A549 (cell line): ENCODE data around the gene HS3ST5. TPM values are rescaled to one million over a fixed set of nuclear protein-coding genes. Genes with fewer than 3 reads are reported as not detected.

Source experiments
- ATAC-seq, 2 experiments: fragments of 200-7000 bp in 1 of 2; fragments of >200 bp in 1 of 2; cut with Nextera tagmentation in 1 of 2; cut with Tn5 transposase in 1 of 2; 3 replicates each; pipeline versions ENCODE4 v1.8.0 to v1.9.1; 2018 to 2020; ENCODE audit warnings: mild to moderate bottlenecking in 1 of 2, moderate library complexity in 1 of 2
- CTCF ChIA-PET: fragments of 300-600 bp; sonication (Branson Sonifier 250); formaldehyde crosslinking; extraction: SDS; loops from one replicate; lab custom pipeline; 2021; ENCODE audit warnings: antibody characterized with exemption, inconsistent platforms; lab: Yijun Ruan, JAX
- POLR2A ChIA-PET: fragments of 350-600 bp; formaldehyde crosslinking; extraction: SDS; loops from one replicate; lab custom pipeline; 2021; ENCODE audit warnings: antibody characterized with exemption, inconsistent platforms; lab: Yijun Ruan, JAX
- DNase-seq, 2 experiments: peaks; one replicate each; pipeline versions ENCODE4 v3.0.0 to v3.0.0-alpha.2; 2011 to 2016; ENCODE audit warnings: low read depth in 1 of 2, low spot score in 1 of 2
- FAIRE-seq: peaks from 2 replicates; lab custom pipeline; 2011; peaks lifted over from hg19 to GRCh38; lab: Jason Lieb, UNC
- H3K27ac ChIP-seq, 2 experiments: fragments of >200 bp; sonication (Bioruptor Twin); formaldehyde crosslinking; 3 replicates each; pipeline ENCODE4 v1.5.1; 2016 to 2017
- H3K4me1 ChIP-seq: fragments of >200 bp; sonication (Bioruptor Twin); formaldehyde crosslinking; 3 replicates; pipeline ENCODE4 v1.6.1; 2016
- H3K4me2 ChIP-seq: fragments of >200 bp; sonication (Bioruptor Twin); formaldehyde crosslinking; 3 replicates; pipeline ENCODE4 v1.6.1; 2016
- H3K4me3 ChIP-seq: fragments of >200 bp; sonication (Bioruptor Twin); formaldehyde crosslinking; 3 replicates; pipeline ENCODE4 v1.5.1; 2016
- H3K9me3 ChIP-seq: fragments of >200 bp; sonication (Bioruptor Twin); formaldehyde crosslinking; 3 replicates; pipeline ENCODE4 v1.6.1; 2016
- BCL3 ChIP-seq: fragments of >200 bp; sonication (Bioruptor Twin); formaldehyde crosslinking; IDR thresholded peaks from 3 replicates; pipeline ENCODE4 v1.6.1; 2016
- CBX2 ChIP-seq: fragments of 200-600 bp; sonication (generic); IDR thresholded peaks from 2 replicates; pipeline ENCODE4 v1.6.1; 2016; ENCODE audit warnings: low read depth, mild to moderate bottlenecking, borderline replicate concordance
- CBX8 ChIP-seq: fragments of 200-600 bp; sonication (generic); IDR thresholded peaks from 2 replicates; pipeline ENCODE4 v1.6.1; 2016
- CEBPB ChIP-seq, 2 experiments: fragments of >200 bp in 1 of 2; sonication (Bioruptor Twin) in 1 of 2; formaldehyde crosslinking in 1 of 2; IDR thresholded peaks; 2 replicates each; pipeline ENCODE4 v1.6.1; 2012 to 2016
- CHD2 ChIP-seq: fragments of 150-350 bp; IDR thresholded peaks from 2 replicates; pipeline ENCODE4 v1.6.1; 2014; ENCODE audit warnings: low read length; ENCODE audit not compliant: partially characterized antibody
- CTCF ChIP-seq: fragments of >200 bp; sonication (Bioruptor Twin); formaldehyde crosslinking; IDR thresholded peaks from 3 replicates; pipeline ENCODE4 v1.5.1; 2016
- EHMT2 ChIP-seq: fragments of 200-600 bp; sonication (generic); IDR thresholded peaks from 2 replicates; pipeline ENCODE4 v1.6.1; 2016; ENCODE audit warnings: antibody characterized with exemption, low read depth, mild to moderate bottlenecking, moderate library complexity
- ELK1 ChIP-seq: fragments of 150-350 bp; IDR thresholded peaks from 2 replicates; pipeline ENCODE4 v1.6.1; 2014; ENCODE audit warnings: low read depth, mild to moderate bottlenecking, low read length
- ESRRA ChIP-seq: fragments of 150-350 bp; IDR thresholded peaks from 2 replicates; pipeline ENCODE4 v1.6.1; 2014; ENCODE audit warnings: mild to moderate bottlenecking, low read length, borderline replicate concordance
- FOSB ChIP-seq: fragments of 250-450 bp; sonication (Bioruptor Pico); IDR thresholded peaks from 2 replicates; pipeline ENCODE4 v1.5.0; 2020; ENCODE audit warnings: mild to moderate bottlenecking, moderate library complexity
- HDAC2 ChIP-seq: fragments of 200-600 bp; sonication (generic); IDR thresholded peaks from 2 replicates; pipeline ENCODE4 v1.6.1; 2016
- HEYL ChIP-seq: fragments of 250-450 bp; sonication (Bioruptor Pico); IDR thresholded peaks from 2 replicates; pipeline ENCODE4 v1.8.0; 2021; ENCODE audit warnings: mild to moderate bottlenecking, moderate library complexity
- HOXA7 ChIP-seq: fragments of 250-450 bp; sonication (Bioruptor Pico); IDR thresholded peaks from 2 replicates; pipeline ENCODE4 v1.5.0; 2020; ENCODE audit warnings: mild to moderate bottlenecking, moderate library complexity
- KDM5A ChIP-seq: fragments of 200-600 bp; sonication (generic); IDR thresholded peaks from 2 replicates; pipeline ENCODE4 v1.6.1; 2016; ENCODE audit warnings: antibody characterized with exemption, mild to moderate bottlenecking
- NPAS2 ChIP-seq: fragments of 250-450 bp; sonication (Bioruptor Pico); IDR thresholded peaks from 2 replicates; pipeline ENCODE4 v1.8.0; 2022; ENCODE audit warnings: mild to moderate bottlenecking, moderate library complexity, borderline replicate concordance
- USF2 ChIP-seq: fragments of 450-650 bp; IDR thresholded peaks from 2 replicates; pipeline ENCODE4 v1.6.1; 2014; ENCODE audit warnings: antibody characterized with exemption
- ZNF302 ChIP-seq: fragments of 250-450 bp; sonication (Bioruptor Pico); IDR thresholded peaks from 2 replicates; pipeline ENCODE4 v1.9.0; 2021; ENCODE audit warnings: inconsistent platforms, mild to moderate bottlenecking, moderate library complexity
- WGBS: methylation state at CpG from one replicate; pipeline ENCODE4 v1.1.6; 2017; ENCODE audit errors: missing lambda C conversion rate; 5-methylcytosine and 5-hydroxymethylcytosine counted together
- polyA plus RNA-seq, 4 experiments: library from polyadenylated mRNA; depleted of rRNA in 3 of 4; stranded (reverse); fragments of >200 nt; fragmentation: RNase III in 1 of 4; extraction: RNeasy Plus Mini Kit Qiagen cat#74134 plus additional on column Dnase treatment in 1 of 4; gene quantifications; 2 replicates in 3 of 4; 3 replicates in 1 of 4; pipeline ENCODE4 v1.2.3, GENCODE V29; 2011 to 2017

HS3ST5 gene
- polyA plus RNA-seq, 2 of the 4 experiments (the other 2 are of a cell fraction): not detected

DNA sequence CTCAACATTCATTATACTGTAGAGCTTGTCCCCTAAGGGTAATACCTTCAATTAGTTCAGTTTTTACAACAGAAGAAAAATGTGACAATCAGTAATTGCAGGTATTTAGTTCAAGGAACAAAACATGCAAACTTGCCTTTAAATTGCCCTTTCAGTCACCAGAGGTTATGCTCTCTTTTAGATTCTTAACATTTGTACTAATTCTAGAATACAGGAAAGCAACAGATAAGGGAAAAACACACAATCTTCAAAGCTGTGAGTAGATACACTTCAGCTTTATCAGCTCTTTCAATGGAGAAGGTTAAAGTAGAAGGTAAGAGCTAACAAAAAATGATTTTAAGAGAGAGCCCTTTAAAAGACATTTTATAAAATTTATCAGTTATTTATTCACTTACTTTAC is 173.1 kb downstream of the HS3ST5 start:
- no peak for TF ChIP-seq CTCF
- no peak for TF ChIP-seq KDM5A
- no peak for TF ChIP-seq NPAS2 (CRISPR knock-in tag)
- TF ChIP-seq CBX8: no peak
- DNase-seq (no peak), ATAC-seq (no peak), FAIRE-seq (no peak)
- H3K4me3 ChIP-seq: no peak overlapping the region
- no peaks in the 10 kb centered on the region for H3K9me3 ChIP-seq
- CTCF ChIA-PET: interaction anchor here (1.3 kb wide), 1 partner anchor 26 kb away, joined by 3 read pairs; no protein-coding TSS in a partner anchor
- POLR2A ChIA-PET: no interaction called here
- no peak overlapping the region for H3K27ac ChIP-seq
- H3K4me1 ChIP-seq: no peaks in the 10 kb centered on the region
- H3K4me2 ChIP-seq: no peak overlapping the region

DNA sequence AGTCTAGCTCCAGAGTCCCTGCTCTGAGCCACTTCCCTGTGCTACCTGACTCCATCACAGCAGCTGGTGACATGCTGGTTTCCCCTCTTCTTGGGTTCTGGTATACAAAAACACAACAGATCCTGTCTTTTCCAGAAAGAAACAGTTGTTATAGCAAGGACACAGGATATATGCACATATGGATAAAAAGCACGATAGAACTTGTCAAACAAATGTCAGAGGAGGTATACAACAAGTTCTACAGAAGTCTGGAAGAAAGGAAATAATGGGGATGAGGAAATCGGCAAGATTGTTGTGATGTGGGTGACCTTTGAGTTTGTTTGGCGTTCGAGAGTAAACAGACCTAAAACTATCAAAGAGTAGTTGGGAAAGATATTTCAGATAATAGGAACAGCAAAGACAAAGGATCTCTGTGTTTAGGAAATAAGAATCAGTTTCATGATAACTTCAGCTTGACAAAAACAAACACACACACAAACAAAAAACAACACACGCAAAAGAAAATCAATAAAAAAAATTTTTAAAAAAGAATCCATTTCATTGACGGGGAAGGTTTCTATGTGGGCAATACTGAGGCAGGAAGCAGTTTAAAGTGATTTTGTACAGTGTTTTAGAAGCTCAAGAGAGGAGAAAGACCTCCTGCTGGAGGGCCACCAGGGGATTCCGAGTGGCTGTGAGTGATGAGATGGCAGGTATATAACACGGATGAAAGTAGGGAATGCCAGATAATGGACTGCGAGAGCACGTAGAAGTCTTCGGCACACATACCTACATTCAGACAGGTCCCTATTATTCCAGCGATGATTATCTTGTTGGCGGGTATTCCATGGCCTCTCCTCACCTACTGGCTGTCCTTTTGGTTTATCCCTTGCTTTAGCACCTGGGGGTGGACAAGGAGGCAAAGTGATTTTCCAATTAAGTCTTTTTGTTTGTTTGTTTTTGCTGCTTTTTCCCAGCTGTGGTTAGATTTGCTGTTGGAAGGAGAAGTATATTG is 174.9 kb downstream of the HS3ST5 start:
- no peak overlapping the region for H3K4me2 ChIP-seq
- FAIRE-seq (no peak), DNase-seq (no peak), ATAC-seq (no peak)
- no peak overlapping the region for H3K27ac ChIP-seq
- POLR2A ChIA-PET: no interaction called here
- no peak overlapping the region for H3K4me3 ChIP-seq
- WGBS: 36% methylated on average over 13 of the region's 13 CpGs
- no peak for TF ChIP-seq USF2
- TF ChIP-seq BCL3: no peak
- no peak for TF ChIP-seq HDAC2
- no peak for TF ChIP-seq ESRRA
- no peak for TF ChIP-seq CHD2
- no peaks in the 10 kb centered on the region for H3K9me3 ChIP-seq
- no peaks in the 10 kb centered on the region for H3K4me1 ChIP-seq
- CTCF ChIA-PET: interaction anchor here (0.6 kb wide), 1 partner anchor 68 kb away, joined by 5 read pairs; no protein-coding TSS in a partner anchor

GRCh38 chr6:114164207-114164606 is 178.6 kb downstream of the HS3ST5 start:
- ChIA-PET CTCF (no interaction called here), POLR2A (no interaction called here)
- Histone ChIP-seq H3K4me1 (no peaks in the 10 kb centered on the region), H3K4me2 (no peak overlapping the region), H3K9me3 (no peaks in the 10 kb centered on the region), H3K4me3 (no peak overlapping the region), H3K27ac (no peak overlapping the region)
- TF ChIP-seq CBX2: no peak
- no peak for TF ChIP-seq EHMT2
- TF ChIP-seq HEYL (CRISPR knock-in tag): no peak
- no peak for TF ChIP-seq KDM5A
- TF ChIP-seq FOSB (CRISPR knock-in tag): no peak
- TF ChIP-seq ELK1: no peak
- no peak for TF ChIP-seq CEBPB (IDR thresholded peaks at IDR 0.05)
- no peak for TF ChIP-seq USF2
- no peak for TF ChIP-seq ZNF302
- no peak for TF ChIP-seq HOXA7 (CRISPR knock-in tag)
- no peak for ATAC-seq
- no peak for DNase-seq
- FAIRE-seq: no peak
